Astrocyte of the cerebellum (primary cell): Measurements from ENCODE around the gene PCDHGA3.
A peak's percentile ranks its signal among the peaks of the same experiment; 100 is the strongest.

ENCODE experiments used
- DNase-seq: peaks from one replicate; pipeline ENCODE4 v3.0.0-alpha.2; 2011; ENCODE audit warnings: low read depth
- H3K4me3 ChIP-seq: 2 replicates; pipeline ENCODE4 v1.5.1; 2011; ENCODE audit warnings: mild to moderate bottlenecking, low read depth, low read length, moderate library complexity
- CTCF ChIP-seq: IDR thresholded peaks from 2 replicates; pipeline ENCODE4 v1.5.1; 2012; ENCODE audit warnings: low read length, low read depth, moderate library complexity, mild to moderate bottlenecking; ENCODE audit errors: missing control alignments
- in situ Hi-C: cut with HindIII; loops from 2 replicates; pipeline ENCODE4 v1.10.0; 2017; ENCODE audit warnings: low sequenced_read_pairs

PCDHGA3 gene

GRCh38 chr5:141351591-141351990 lies 8.0 kb downstream of the PCDHGA3 start:
- TF ChIP-seq CTCF: no peak
- H3K4me3 ChIP-seq: no peak overlapping the region
- in situ Hi-C loops: no loop called here
- no peak for DNase-seq

GRCh38 chr5:141354900-141355469 lies 11.4 kb downstream of the PCDHGA3 start, which contains the start of gene PCDHGA4:
Gene PCDHGA4, plus strand, starts transcription at chr5:141355021. Its CDS starts 87 bp downstream, at chr5:141355108.
- no peak for DNase-seq
- peak; percentile 31 for TF ChIP-seq CTCF
- in situ Hi-C loops: no loop called here
- peak within 1 kb of the TSS; percentile 21 for H3K4me3 ChIP-seq

GRCh38 chr5:141355641-141356040 lies 12.0 kb downstream of the PCDHGA3 start:
- DNase-seq: no peak

GRCh38 chr5:141356133-141356532 lies 12.5 kb downstream of the PCDHGA3 start:
- no peak for DNase-seq
- in situ Hi-C loops: no loop called here
- no peak for TF ChIP-seq CTCF
- H3K4me3 ChIP-seq: no peak overlapping the region

More at GRCh38 chr5:141355641-141356040, 12.0 kb downstream of the PCDHGA3 start:
- no peak for TF ChIP-seq CTCF
- in situ Hi-C loops: no loop called here
- H3K4me3 ChIP-seq: no peak overlapping the region

- H3K4me3 ChIP-seq: no peak overlapping the region
- DNase-seq: no peak
- TF ChIP-seq CTCF: no peak
- in situ Hi-C loops: no loop called here
These were observed 13.3 kb downstream of the PCDHGA3 start for GRCh38 chr5:141356950-141357349.

GRCh38 chr5:141359790-141360426 lies 16.3 kb downstream of the PCDHGA3 start, which contains the start of gene PCDHGB2:
Gene PCDHGB2, plus strand, starts transcription at chr5:141359994. Its CDS starts 142 bp downstream, at chr5:141360136.
- TF ChIP-seq CTCF: peak; percentile 37
- in situ Hi-C loops: no loop called here
- H3K4me3 ChIP-seq: peak within 1 kb of the TSS; percentile 22
- no peak for DNase-seq
